IPS-18a (cell line): ENCODE results near the gene MRPS9.

Source experiments
- H3K27ac ChIP-seq: one replicate; pipeline ENCODE4 v1.5.1; 2013; ENCODE audit warnings: low read length
- H3K27me3 ChIP-seq: one replicate; pipeline ENCODE4 v1.6.1; 2013; ENCODE audit warnings: mild to moderate bottlenecking, low read length; ENCODE audit not compliant: control insufficient read depth, insufficient read depth
- H3K36me3 ChIP-seq: one replicate; pipeline ENCODE4 v1.6.1; 2013; ENCODE audit warnings: low read depth, low read length; ENCODE audit not compliant: control insufficient read depth
- H3K4me1 ChIP-seq: one replicate; pipeline ENCODE4 v1.6.1; 2013; ENCODE audit warnings: low read depth, low read length; ENCODE audit not compliant: control insufficient read depth
- H3K4me3 ChIP-seq: one replicate; pipeline ENCODE4 v1.5.1; 2013; ENCODE audit warnings: low read length
- H3K9ac ChIP-seq: one replicate; pipeline ENCODE4 v1.6.1; 2013; ENCODE audit warnings: mild to moderate bottlenecking, low read length, moderate library complexity
- H3K9me3 ChIP-seq: one replicate; pipeline ENCODE4 v1.6.1; 2013; ENCODE audit warnings: low read depth, low read length; ENCODE audit not compliant: control insufficient read depth

The MRPS9 gene

DNA sequence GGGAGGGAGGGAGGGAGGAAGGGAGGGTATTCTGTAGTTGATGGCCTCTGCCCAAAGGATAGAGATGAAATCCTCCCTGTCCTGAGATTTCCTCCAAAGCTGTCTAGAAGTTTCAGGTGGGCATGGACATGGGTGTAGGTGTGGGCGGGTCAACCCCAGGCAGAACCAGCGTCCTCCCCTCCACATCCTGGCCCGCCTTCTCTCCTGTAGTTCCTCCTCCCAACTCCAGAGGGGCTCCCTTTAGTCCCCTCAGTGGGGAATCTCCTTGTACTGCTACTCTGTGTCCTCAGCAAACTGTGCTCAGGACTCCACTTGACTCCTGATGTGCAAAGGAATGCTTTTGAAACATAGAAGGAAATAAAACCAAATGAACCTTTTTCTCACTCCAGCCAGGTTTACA is 88.1 kb downstream of the MRPS9 start:
- H3K9me3 ChIP-seq = no peaks in the 10 kb centered on the region
- no peak overlapping the region for H3K27ac ChIP-seq
- no peaks in the 10 kb centered on the region for H3K36me3 ChIP-seq
- no peaks in the 10 kb centered on the region for H3K27me3 ChIP-seq
- peaks cover 5% of the 10 kb centered on the region for H3K4me1 ChIP-seq
- H3K4me3 ChIP-seq = no peak overlapping the region
- no peak overlapping the region for H3K9ac ChIP-seq

DNA sequence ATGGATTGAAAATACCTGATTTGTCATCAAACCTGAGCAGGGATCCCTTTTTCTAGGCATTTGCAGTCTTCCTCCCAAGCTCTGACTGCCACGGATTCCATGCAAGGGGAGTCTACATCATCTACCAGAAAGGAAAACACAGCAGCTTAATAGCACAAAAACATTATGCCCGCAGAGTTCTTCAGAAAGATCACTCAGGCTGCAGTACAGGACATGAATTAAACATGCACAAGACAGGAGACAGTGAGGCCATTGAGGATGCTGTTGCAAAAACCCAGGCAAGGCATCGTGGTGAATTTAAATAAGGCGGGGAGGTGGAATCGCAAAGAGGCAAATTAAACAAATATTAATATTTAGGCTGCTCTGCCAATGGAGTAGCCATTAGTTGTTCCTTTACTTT is 88.5 kb downstream of the MRPS9 start:
- Histone ChIP-seq H3K4me1 (peaks cover 5% of the 10 kb centered on the region), H3K27ac (no peak overlapping the region), H3K4me3 (no peak overlapping the region), H3K9ac (no peak overlapping the region), H3K36me3 (no peaks in the 10 kb centered on the region), H3K27me3 (no peaks in the 10 kb centered on the region), H3K9me3 (no peaks in the 10 kb centered on the region)

DNA sequence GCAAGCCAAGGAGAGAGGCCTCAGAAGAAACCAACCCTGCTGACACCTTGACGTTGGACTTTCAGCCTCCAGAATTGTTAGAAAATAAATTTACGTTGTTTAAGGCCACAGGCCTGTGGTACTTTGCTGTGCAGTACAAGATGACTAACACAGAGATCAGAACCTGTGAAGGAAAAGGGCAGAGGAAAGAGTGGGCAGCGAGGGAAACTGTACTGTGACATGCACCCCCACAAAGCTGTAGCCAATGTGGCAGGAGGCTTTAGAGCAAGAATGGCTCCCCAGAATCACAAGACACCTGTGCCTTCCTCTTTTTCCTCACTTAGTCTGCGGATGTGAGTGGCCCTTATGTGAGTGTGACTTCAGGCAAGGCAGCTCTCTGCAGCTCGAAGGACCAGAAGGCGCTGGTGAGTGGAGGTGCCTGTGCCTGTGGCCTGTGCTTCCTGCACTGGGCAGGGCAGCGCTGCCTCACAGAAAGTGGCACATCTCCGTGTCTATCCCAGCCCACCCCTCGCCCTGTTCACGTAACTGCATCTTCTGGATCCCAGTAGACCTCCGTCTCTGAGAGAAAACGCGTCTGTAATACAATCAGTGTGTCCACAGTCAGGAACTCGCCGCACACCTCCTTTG is 89.5 kb downstream of the MRPS9 start:
- no peaks in the 10 kb centered on the region for H3K27me3 ChIP-seq
- no peak overlapping the region for H3K4me3 ChIP-seq
- H3K36me3 ChIP-seq = no peaks in the 10 kb centered on the region
- H3K9ac ChIP-seq = no peak overlapping the region
- peaks cover 5% of the 10 kb centered on the region for H3K4me1 ChIP-seq
- H3K9me3 ChIP-seq = no peaks in the 10 kb centered on the region
- H3K27ac ChIP-seq = no peak overlapping the region

DNA sequence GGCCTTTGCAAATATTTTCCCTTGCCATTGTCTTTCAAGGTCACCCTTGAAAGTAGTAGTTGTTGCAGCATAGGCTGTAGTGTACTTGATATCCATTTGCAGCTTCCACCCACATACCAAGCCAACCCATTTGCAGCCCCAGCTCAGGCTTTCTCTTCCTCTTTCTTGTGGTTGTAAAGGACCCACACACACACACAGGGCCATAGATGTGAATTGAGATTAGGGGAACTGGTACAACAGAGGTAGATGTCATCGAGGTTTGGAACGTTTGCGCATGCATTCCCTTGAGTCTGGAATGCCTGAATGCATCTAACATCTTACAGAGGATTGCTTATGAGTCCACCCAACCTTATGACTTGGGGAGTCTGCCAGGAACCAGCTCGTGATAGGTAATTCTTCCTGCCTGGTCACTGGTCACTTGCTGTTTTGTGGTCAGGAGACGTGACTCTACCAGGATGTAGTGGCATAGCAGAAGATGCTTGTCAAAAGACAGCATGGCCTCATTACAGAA is 91.9 kb downstream of the MRPS9 start:
- no peak overlapping the region for H3K4me3 ChIP-seq
- no peaks in the 10 kb centered on the region for H3K9me3 ChIP-seq
- H3K36me3 ChIP-seq = no peaks in the 10 kb centered on the region
- H3K27me3 ChIP-seq = no peaks in the 10 kb centered on the region
- H3K27ac ChIP-seq = no peak overlapping the region
- H3K4me1 ChIP-seq = peaks cover 5% of the 10 kb centered on the region
- H3K9ac ChIP-seq = no peak overlapping the region

DNA sequence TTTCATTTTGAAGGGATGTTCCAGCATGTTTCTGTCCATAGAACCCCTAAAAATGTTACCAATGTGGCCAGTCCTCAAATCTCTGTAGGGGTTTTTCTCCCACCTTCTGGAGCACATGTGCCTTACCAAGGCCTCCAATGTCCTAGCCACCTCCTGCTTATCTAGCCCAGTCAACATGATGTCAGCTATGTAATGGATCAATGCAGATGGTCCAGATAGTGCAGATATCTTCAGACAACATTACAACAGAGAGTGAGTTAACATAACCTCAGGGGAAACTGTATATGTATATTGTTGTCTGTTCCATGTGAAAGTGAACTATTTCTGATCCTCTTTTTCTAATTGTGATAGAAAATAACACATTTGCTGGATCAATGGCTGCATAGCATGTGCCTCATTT is 92.7 kb downstream of the MRPS9 start:
- Histone ChIP-seq H3K27me3 (no peaks in the 10 kb centered on the region), H3K36me3 (no peaks in the 10 kb centered on the region), H3K9me3 (no peaks in the 10 kb centered on the region), H3K9ac (no peak overlapping the region), H3K4me1 (peaks cover 5% of the 10 kb centered on the region), H3K4me3 (no peak overlapping the region), H3K27ac (no peak overlapping the region)

DNA sequence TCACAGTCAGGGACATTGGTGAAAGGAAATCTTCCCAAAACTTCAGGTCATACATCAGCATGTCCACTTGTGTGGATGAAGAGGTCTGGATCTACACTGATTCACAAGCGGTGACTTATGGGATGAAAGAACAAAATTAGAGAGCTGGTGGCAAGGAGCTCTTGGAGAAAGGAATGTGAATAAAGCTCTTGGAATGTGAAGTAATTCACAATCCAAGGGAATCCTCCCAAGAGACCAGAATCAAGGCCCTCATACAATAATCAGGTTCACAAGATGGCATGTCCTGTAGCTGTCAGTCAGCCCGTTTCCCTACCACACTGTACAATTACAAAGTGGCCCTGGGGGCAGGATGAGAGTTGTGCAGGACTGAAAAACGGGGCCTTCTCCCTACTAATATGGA is 96.2 kb downstream of the MRPS9 start:
- no peaks in the 10 kb centered on the region for H3K4me1 ChIP-seq
- no peak overlapping the region for H3K9ac ChIP-seq
- H3K27ac ChIP-seq = no peak overlapping the region
- no peaks in the 10 kb centered on the region for H3K27me3 ChIP-seq
- H3K9me3 ChIP-seq = no peaks in the 10 kb centered on the region
- H3K4me3 ChIP-seq = no peak overlapping the region
- no peaks in the 10 kb centered on the region for H3K36me3 ChIP-seq

DNA sequence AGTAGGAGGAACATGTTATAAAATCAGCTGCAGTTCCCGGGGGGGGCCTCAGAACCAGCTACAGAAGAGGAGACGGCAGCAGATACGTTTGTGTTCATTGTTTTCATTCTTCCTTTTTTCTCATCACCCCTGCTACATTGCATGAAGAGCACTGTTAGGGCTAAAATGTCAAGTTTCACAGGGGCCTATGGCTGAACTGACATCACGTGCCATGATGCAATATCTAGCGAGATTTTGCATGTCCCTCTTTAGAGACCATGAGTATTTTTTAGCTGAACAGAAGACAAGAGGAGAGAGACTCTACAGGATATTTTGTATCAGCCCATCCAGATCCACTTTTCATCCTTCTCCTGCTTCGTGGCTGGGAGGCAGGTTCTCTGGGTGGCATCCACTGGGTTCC is 97.6 kb downstream of the MRPS9 start:
- no peaks in the 10 kb centered on the region for H3K27me3 ChIP-seq
- H3K9me3 ChIP-seq = no peaks in the 10 kb centered on the region
- no peak overlapping the region for H3K27ac ChIP-seq

DNA sequence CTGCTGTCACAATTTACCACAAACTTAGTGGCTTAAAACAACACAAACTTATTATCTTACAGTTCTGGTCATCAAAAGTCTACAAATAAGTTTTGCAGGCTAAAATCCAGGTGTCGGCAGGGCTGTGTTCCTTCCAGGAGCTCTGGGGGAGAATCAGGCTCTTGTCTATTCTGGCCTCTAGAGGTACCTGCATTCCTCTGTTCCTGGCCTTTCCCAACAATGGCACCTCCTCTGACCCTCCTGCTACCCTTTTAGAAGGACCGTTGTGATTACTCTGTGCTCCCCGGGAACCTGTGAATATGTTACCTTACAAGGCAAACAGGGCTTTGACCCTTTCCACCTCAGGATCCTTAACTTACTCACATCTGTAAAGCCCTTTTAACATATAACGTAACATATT is 98.5 kb downstream of the MRPS9 start:
- no peaks in the 10 kb centered on the region for H3K36me3 ChIP-seq
- no peak overlapping the region for H3K4me3 ChIP-seq
- no peaks in the 10 kb centered on the region for H3K9me3 ChIP-seq
- no peaks in the 10 kb centered on the region for H3K27me3 ChIP-seq
- H3K27ac ChIP-seq = no peak overlapping the region
- no peak overlapping the region for H3K9ac ChIP-seq
- no peaks in the 10 kb centered on the region for H3K4me1 ChIP-seq

More for the DNA sequence above, 97.6 kb downstream of the MRPS9 start:
- Histone ChIP-seq H3K4me1 (no peaks in the 10 kb centered on the region), H3K9ac (no peak overlapping the region), H3K36me3 (no peaks in the 10 kb centered on the region), H3K4me3 (no peak overlapping the region)

DNA sequence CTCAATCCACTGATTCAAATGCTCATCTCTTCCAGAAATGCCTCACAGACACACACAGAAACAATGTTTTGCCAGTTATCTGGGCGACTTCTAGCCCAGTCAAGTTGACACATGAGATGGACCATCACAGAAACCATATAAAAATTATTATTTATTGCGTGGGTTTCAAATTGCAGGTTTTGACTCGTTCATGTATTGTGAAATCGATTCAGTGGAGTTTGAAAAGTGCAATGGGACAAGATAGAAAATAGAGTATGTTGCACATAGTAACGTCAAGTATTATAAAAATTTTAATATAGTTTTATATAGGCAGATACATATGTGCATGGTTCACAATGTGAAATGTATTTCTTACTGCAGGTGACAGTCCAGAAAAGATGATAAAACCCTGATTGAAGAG is 100.8 kb downstream of the MRPS9 start:
- Histone ChIP-seq H3K36me3 (no peaks in the 10 kb centered on the region), H3K9ac (no peak overlapping the region), H3K9me3 (no peaks in the 10 kb centered on the region), H3K4me1 (no peaks in the 10 kb centered on the region), H3K27ac (no peak overlapping the region), H3K27me3 (peaks cover 6% of the 10 kb centered on the region), H3K4me3 (no peak overlapping the region)

DNA sequence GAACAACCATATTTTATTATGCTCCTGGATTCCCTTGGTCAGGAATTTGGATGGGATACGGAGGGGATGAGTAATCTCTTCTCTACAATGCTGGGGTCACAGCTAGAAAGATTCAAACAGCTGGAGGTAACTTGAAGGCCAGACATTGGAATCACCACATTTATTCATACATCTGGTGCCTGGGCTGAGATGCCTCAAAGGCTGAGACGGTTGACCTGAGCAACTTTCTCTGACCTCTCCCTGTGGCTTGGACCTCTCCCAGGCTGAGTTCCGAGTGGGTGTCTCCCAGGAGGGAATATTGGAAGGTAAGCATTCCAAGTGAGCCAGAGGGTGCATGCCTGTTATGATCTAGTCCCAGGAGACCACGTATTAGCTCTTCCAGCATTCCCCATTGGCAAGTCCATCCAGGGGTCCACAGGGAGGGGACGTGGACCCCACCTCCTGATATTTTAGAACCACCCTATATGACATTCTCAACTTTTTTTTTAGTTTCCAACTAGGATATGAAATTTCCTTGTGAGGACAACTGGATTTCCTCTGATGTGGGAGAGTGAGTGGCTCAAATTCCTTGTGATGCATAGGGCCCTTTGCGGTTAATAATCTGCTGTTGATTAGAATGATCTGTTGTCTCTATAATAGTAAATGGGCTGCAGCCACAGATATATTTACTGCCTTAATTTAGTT is 101.8 kb downstream of the MRPS9 start:
- Histone ChIP-seq H3K4me3 (no peak overlapping the region), H3K27me3 (peaks cover 10% of the 10 kb centered on the region), H3K27ac (no peak overlapping the region), H3K36me3 (no peaks in the 10 kb centered on the region), H3K9ac (no peak overlapping the region), H3K9me3 (no peaks in the 10 kb centered on the region), H3K4me1 (peaks cover 3% of the 10 kb centered on the region)

DNA sequence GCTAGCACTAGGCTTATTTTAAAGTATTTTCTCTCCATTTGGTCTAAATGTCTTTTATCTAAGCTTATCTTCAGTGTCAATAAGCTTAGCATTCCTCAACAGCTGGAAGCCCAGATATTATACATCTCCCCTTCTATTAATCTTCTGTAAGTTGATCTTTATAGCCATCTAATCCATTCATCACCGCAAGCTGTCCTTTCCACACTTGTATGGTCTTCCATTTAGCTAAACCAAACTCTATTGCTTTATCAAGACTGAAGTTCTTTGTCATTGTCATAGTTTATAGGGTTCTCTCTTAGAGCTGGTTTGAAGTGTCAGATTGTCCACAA is 102.3 kb downstream of the MRPS9 start:
- Histone ChIP-seq H3K4me3 (no peak overlapping the region), H3K27ac (no peak overlapping the region), H3K9me3 (no peaks in the 10 kb centered on the region), H3K36me3 (no peaks in the 10 kb centered on the region), H3K27me3 (peaks cover 13% of the 10 kb centered on the region), H3K4me1 (peaks cover 4% of the 10 kb centered on the region), H3K9ac (no peak overlapping the region)

DNA sequence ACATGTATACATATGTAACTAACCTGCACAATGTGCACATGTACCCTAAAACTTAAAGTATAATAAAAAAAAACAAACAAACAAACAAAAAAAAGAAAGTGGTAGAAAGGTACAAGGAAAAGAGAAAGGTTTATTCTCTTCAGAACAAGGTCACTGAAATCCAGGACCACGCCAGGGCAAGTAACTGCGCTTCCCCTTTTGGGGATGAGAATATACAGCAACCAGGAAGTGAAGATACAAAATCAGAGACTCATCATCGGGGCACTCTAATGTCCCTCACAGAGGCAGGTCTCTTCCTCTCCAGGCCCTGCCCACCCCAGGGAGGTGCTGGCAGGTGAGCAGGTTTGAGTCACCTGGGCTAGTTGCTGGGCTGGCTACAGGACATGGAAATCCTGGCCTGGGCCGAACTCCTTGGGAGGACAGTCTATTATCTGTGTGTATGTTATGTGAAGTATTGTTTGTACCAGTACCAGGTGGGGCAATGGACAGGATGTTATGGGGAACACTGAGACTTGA is 103.3 kb downstream of the MRPS9 start:
- Histone ChIP-seq H3K27ac (no peak overlapping the region), H3K4me1 (peaks cover 4% of the 10 kb centered on the region), H3K9me3 (no peaks in the 10 kb centered on the region), H3K9ac (no peak overlapping the region), H3K27me3 (peaks cover 13% of the 10 kb centered on the region), H3K4me3 (no peak overlapping the region), H3K36me3 (no peaks in the 10 kb centered on the region)
